Endothelial cell of umbilical vein (primary cell): ENCODE results near the gene ANGEL1. TPM values are rescaled to one million over a fixed set of nuclear protein-coding genes. Genes with fewer than 3 reads are reported as not detected.

Experiments
- BruUV-seq: library from RNA; stranded (reverse); fragments of 400-500 nt; replicated peaks from 2 replicates; lab custom pipeline; 2021; lab: Mats Ljungman, UMichigan
- CTCF ChIA-PET: fragments of 300-600, 350-600 bp; sonication (Branson Sonifier 250); formaldehyde crosslinking; loops from one replicate; lab custom pipeline; 2021; ENCODE audit warnings: antibody characterized with exemption, inconsistent platforms; lab: Charles Lee
- POLR2A ChIA-PET: fragments of 300-600, 350-600 bp; sonication (Branson Sonifier 250); formaldehyde crosslinking; loops from one replicate; lab custom pipeline; 2021; ENCODE audit warnings: antibody characterized with exemption, inconsistent platforms; lab: Charles Lee
- DNase-seq: peaks from one replicate; pipeline ENCODE4 v3.0.0-alpha.2; 2011; ENCODE audit warnings: low read depth, low spot score
- FAIRE-seq: peaks from 2 replicates; lab custom pipeline; 2011; peaks lifted over from hg19 to GRCh38; lab: Jason Lieb, UNC
- H2AFZ ChIP-seq: 2 replicates; pipeline ENCODE4 v1.6.0; 2012; ENCODE audit warnings: low read depth, low read length, control low read depth, inconsistent platforms
- H3K27ac ChIP-seq: 2 replicates; pipeline ENCODE4 v1.5.1; 2011; ENCODE audit warnings: low read depth, mild to moderate bottlenecking, control low read depth, low read length, moderate library complexity; ENCODE audit not compliant: insufficient read depth
- H3K27me3 ChIP-seq, 2 experiments: 2 replicates each; pipeline versions ENCODE4 v1.6.0 to v1.6.1; 2011; ENCODE audit warnings: low read length in 2 of 2, mixed read lengths in 1 of 2; ENCODE audit not compliant: control insufficient read depth in 2 of 2, insufficient read depth in 2 of 2
- H3K36me3 ChIP-seq, 2 experiments: 2 replicates in 1 of 2; 3 replicates in 1 of 2; pipeline ENCODE4 v1.5.1; 2011; ENCODE audit warnings: low read length in 2 of 2, mild to moderate bottlenecking in 1 of 2, moderate library complexity in 1 of 2; ENCODE audit not compliant: control insufficient read depth in 2 of 2, insufficient read depth in 2 of 2; ENCODE audit errors: extremely low read depth in 1 of 2
- H3K4me1 ChIP-seq: 3 replicates; pipeline ENCODE4 v1.5.1; 2011; ENCODE audit warnings: mild to moderate bottlenecking, low read length; ENCODE audit not compliant: control insufficient read depth, insufficient read depth; ENCODE audit errors: extremely low read depth
- H3K4me2 ChIP-seq: 2 replicates; pipeline ENCODE4 v1.6.1; 2011; ENCODE audit warnings: low read length, control low read depth, mixed read lengths; ENCODE audit not compliant: insufficient read depth
- H3K4me3 ChIP-seq, 3 experiments: fragments of 200-600 bp in 1 of 3; sonication (generic), shearing (Covaris generic) in 1 of 3; replicated peaks in 1 of 3; 2 replicates each; pipeline ENCODE4 v1.5.1; 2011 to 2016; ENCODE audit warnings: control low read depth in 3 of 3, low read length in 3 of 3, mild to moderate bottlenecking in 2 of 3, inconsistent platforms in 1 of 3, low read depth in 1 of 3, moderate library complexity in 1 of 3; ENCODE audit not compliant: insufficient read depth in 1 of 3
- H3K79me2 ChIP-seq: 2 replicates; pipeline ENCODE4 v1.6.0; 2012; ENCODE audit warnings: low read length, inconsistent platforms; ENCODE audit not compliant: control insufficient read depth, insufficient read depth
- H3K9ac ChIP-seq: replicated peaks from 2 replicates; pipeline ENCODE3; 2011; ENCODE audit warnings: low read length, control low read depth; ENCODE audit not compliant: insufficient read depth; ENCODE audit errors: extremely low read depth
- H3K9me1 ChIP-seq: replicated peaks from 3 replicates; pipeline ENCODE4 v1.6.0; 2011; ENCODE audit warnings: mild to moderate bottlenecking, low read length; ENCODE audit not compliant: control insufficient read depth, insufficient read depth; ENCODE audit errors: extremely low read depth
- H3K9me3 ChIP-seq: replicated peaks from 2 replicates; pipeline ENCODE4 v1.5.1; 2012; ENCODE audit warnings: low read length, inconsistent platforms; ENCODE audit not compliant: control insufficient read depth, insufficient read depth
- H4K20me1 ChIP-seq: replicated peaks from 2 replicates; pipeline ENCODE3; 2011; ENCODE audit warnings: mild to moderate bottlenecking, low read length; ENCODE audit not compliant: control insufficient read depth, insufficient read depth; ENCODE audit errors: extremely low read depth
- CTCF ChIP-seq, 2 donors: IDR thresholded peaks; 1 replicate in 1 of 2; 2 replicates in 1 of 2; pipeline ENCODE4 v1.5.1; 2011; ENCODE audit warnings: low read length in 2 of 2, mild to moderate bottlenecking in 2 of 2, moderate library complexity in 2 of 2, control low read depth in 1 of 2, inconsistent platforms in 1 of 2, low read depth in 1 of 2; ENCODE audit not compliant: insufficient read depth in 1 of 2; ENCODE audit errors: extremely low read depth in 1 of 2
- EZH2 ChIP-seq: IDR thresholded peaks from 2 replicates; pipeline ENCODE4 v1.6.1; 2012; ENCODE audit warnings: borderline replicate concordance, low read depth, mild to moderate bottlenecking, moderate library complexity, low read length, inconsistent platforms; ENCODE audit not compliant: severe bottlenecking
- FOS ChIP-seq: IDR thresholded peaks from 2 replicates; pipeline ENCODE4 v1.6.1; 2011; ENCODE audit warnings: mild to moderate bottlenecking, low read length, moderate library complexity, borderline replicate concordance; ENCODE audit not compliant: insufficient read depth
- GATA2 ChIP-seq: IDR thresholded peaks from 2 replicates; pipeline ENCODE4 v1.7.0; 2011; ENCODE audit warnings: low read depth, mild to moderate bottlenecking, moderate library complexity, mixed read lengths, low read length; ENCODE audit not compliant: insufficient read length, insufficient read depth
- JUN ChIP-seq: IDR thresholded peaks from 2 replicates; pipeline ENCODE4 v1.6.1; 2011; ENCODE audit warnings: borderline replicate concordance, low read depth; ENCODE audit not compliant: insufficient read length, insufficient read depth
- MAX ChIP-seq: IDR thresholded peaks from 2 replicates; pipeline ENCODE4 v1.6.1; 2011; ENCODE audit not compliant: insufficient read depth, insufficient read length
- MYC ChIP-seq: IDR thresholded peaks from one replicate; pipeline ENCODE4 v1.6.1; 2011; ENCODE audit warnings: mild to moderate bottlenecking, low read depth, low read length
- POLR2A ChIP-seq: IDR thresholded peaks from 2 replicates; pipeline ENCODE4 v1.6.1; 2012; ENCODE audit warnings: low read depth, mild to moderate bottlenecking, control low read depth, low read length
- POLR2AphosphoS5 ChIP-seq: IDR thresholded peaks from 2 replicates; pipeline ENCODE4 v1.6.1; 2012; ENCODE audit warnings: low read depth, mild to moderate bottlenecking, control low read depth, low read length, moderate library complexity; ENCODE audit not compliant: insufficient read depth
- dilution Hi-C: fragments of 300-500 bp; cut with MboI; formaldehyde crosslinking; loops from one replicate; pipeline ENCODE4 v1.15.0; 2019; ENCODE audit warnings: low sequenced_read_pairs; ENCODE audit not compliant: extremely low pct_ligation_motif_present
- intact Hi-C: fragments of 100-400 bp; cut with micrococcal nuclease; formaldehyde crosslinking; loops from one replicate; pipeline ENCODE4 v1.10.0; 2022
- polyA plus RNA-seq, 4 experiments: library from polyadenylated mRNA; depleted of rRNA in 3 of 4; stranded (reverse) in 3 of 4; unstranded in 1 of 4; fragments of >200 nt; gene quantifications; 2 replicates each; pipeline versions ENCODE4 v1.2.1 to v1.2.3, GENCODE V29; 2011 to 2012; ENCODE audit warnings: missing spikeins in 1 of 4
- total RNA-seq: library from RNA; stranded (reverse); gene quantifications from 2 replicates; pipeline ENCODE4 v1.2.3, GENCODE V29; 2021

The ANGEL1 gene
- total and polyA plus RNA-seq, 2 donors (not counting 3 experiments of a cell fraction or from before 2014, with no cell fraction given), result 14.8 to 22.0 TPM

GRCh38 chr14:76774821-76775694, 37.6 kb downstream of the ANGEL1 start:
- BruUV-seq, result no TSS peak
- POLR2A ChIA-PET, result no interaction called here
- intact Hi-C loops, result no loop called here

More at GRCh38 chr14:76774821-76775694, 37.6 kb downstream of the ANGEL1 start:
- H3K27me3 ChIP-seq, result no peaks in the 10 kb centered on the region
- peaks cover 20% of the 10 kb centered on the region for H3K4me1 ChIP-seq
- H3K9ac ChIP-seq, result no peak overlapping the region
- no peak for TF ChIP-seq JUN
- TF ChIP-seq POLR2A, result no peak
- TF ChIP-seq MAX, result no peak
- no peak for TF ChIP-seq FOS
- no peak for TF ChIP-seq GATA2
- no peak for TF ChIP-seq POLR2AphosphoS5
- TF ChIP-seq CTCF (IDR thresholded peaks at IDR 0.05; ENCODE audit: extremely low read depth in 1 of 2, insufficient read depth in 1 of 2, low read depth in 1 of 2, low read length in 2 of 2), result no peak
- TF ChIP-seq EZH2, result no peak
- no peak for TF ChIP-seq MYC
- dilution Hi-C loops, result no loop called here
- CTCF ChIA-PET, result interaction anchor here (2.6 to 15.4 kb wide), 2 partner anchors 10 to 62 kb away, joined by 14 to 557 read pairs; no protein-coding TSS in a partner anchor
- peaks cover 0 to 30% of the 10 kb centered on the region in 2 experiments for H3K36me3 ChIP-seq
- H4K20me1 ChIP-seq, result no peaks in the 10 kb centered on the region
- no peak overlapping the region for H3K4me3 ChIP-seq
- H3K4me2 ChIP-seq, result no peak overlapping the region
- H2AFZ ChIP-seq, result no peak overlapping the region
- DNase-seq (no peak), FAIRE-seq (no peak)
- H3K9me3 ChIP-seq, result no peaks in the 10 kb centered on the region
- H3K79me2 ChIP-seq, result no peaks in the 10 kb centered on the region
- no peak overlapping the region for H3K27ac ChIP-seq
- no peaks in the 10 kb centered on the region for H3K9me1 ChIP-seq
